ENCODE measurements around the gene EPS8L3. TPM values are rescaled to one million over a fixed set of nuclear protein-coding genes. Genes with fewer than 3 reads are reported as not detected.
A peak's percentile ranks its signal among the peaks of the same experiment; 100 is the strongest.

The EPS8L3 gene
- total RNA-seq, 1 experiment from 2014 or later, result 0.96 TPM

DNA sequence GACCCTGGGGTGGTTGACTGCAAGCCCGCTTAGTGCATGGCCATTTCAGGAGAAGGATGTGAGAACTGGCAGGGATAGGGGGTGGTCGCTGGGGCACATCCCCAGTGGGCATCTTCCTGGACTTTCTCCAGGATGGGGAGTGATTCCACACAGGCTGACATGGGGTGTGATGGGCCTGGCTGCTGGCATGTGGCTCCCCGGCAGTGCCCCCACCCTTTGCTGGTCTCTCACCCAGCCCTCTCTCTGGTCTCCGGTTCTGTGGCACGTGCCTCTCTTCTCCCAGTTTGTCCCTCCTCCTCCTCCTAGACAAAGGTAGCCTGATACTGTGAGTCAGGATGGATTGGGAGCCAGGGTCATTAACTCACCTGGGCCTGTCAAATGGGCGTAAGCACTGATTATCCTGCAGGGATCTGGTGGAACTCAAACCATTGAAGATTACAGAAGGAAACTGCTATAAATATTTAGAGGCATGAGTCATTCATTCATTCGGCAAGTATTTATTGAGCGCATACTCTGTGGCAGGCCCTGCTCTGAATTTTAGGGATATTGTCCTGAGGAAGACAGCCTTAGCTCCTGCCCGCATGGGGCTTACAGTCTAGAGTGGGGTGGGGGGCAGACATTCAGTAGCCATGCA, 23.6 kb upstream of the EPS8L3 start:
- Histone ChIP-seq H3K4me3 (replicated peaks in 1 of 2; ENCODE audit: low read depth in 1 of 2, low read length in 2 of 2) (no peak overlapping the region), H4K20me1 (ENCODE audit: insufficient read depth) (no peaks in the 10 kb centered on the region), H3K36me3 (ENCODE audit: control insufficient read depth in 1 of 2, insufficient read depth in 2 of 2, low read length in 2 of 2) (no peaks in the 10 kb centered on the region), H3K27me3 (ENCODE audit: insufficient read depth, low read length) (no peaks in the 10 kb centered on the region), H3K9me3 (ENCODE audit: control insufficient read depth in 1 of 2, insufficient read depth in 1 of 2, low read depth in 1 of 2, low read length in 2 of 2) (no peaks in the 10 kb centered on the region), H3K9ac (ENCODE audit: low read length) (no peak overlapping the region), H3K9me2 (ENCODE audit: insufficient read depth) (no peaks in the 10 kb centered on the region), H2AFZ (ENCODE audit: low read depth, low read length, poor library complexity, severe bottlenecking) (no peak overlapping the region), H3K4me2 (ENCODE audit: low read length) (peak overlapping the region; percentile 19), H3K79me2 (ENCODE audit: insufficient read depth, low read length) (no peaks in the 10 kb centered on the region), H3K4me1 (ENCODE audit: control insufficient read depth in 1 of 2, insufficient read depth in 2 of 2, low read length in 2 of 2) (peaks cover 40 to 80% of the 10 kb centered on the region in 2 experiments), H3K27ac (ENCODE audit: low read depth, low read length) (no peak overlapping the region)
- peak; percentile 51 for ATAC-seq
- ChIA-PET RAD21 (ENCODE audit: low non-redundant PET in 1 of 2, low total read pairs in 2 of 2, uncharacterized antibody in 2 of 2, unreplicated experiment in 2 of 2) (no interaction called here), CTCF (interaction anchor here (19.5 kb wide), 1 partner anchor 194 kb away, joined by 396 read pairs; the partner anchor contains the start of gene AHCYL1), POLR2A (no interaction called here)
- intact Hi-C loops (cut with micrococcal nuclease), result no loop called here
- TF ChIP-seq, protein P1, sequence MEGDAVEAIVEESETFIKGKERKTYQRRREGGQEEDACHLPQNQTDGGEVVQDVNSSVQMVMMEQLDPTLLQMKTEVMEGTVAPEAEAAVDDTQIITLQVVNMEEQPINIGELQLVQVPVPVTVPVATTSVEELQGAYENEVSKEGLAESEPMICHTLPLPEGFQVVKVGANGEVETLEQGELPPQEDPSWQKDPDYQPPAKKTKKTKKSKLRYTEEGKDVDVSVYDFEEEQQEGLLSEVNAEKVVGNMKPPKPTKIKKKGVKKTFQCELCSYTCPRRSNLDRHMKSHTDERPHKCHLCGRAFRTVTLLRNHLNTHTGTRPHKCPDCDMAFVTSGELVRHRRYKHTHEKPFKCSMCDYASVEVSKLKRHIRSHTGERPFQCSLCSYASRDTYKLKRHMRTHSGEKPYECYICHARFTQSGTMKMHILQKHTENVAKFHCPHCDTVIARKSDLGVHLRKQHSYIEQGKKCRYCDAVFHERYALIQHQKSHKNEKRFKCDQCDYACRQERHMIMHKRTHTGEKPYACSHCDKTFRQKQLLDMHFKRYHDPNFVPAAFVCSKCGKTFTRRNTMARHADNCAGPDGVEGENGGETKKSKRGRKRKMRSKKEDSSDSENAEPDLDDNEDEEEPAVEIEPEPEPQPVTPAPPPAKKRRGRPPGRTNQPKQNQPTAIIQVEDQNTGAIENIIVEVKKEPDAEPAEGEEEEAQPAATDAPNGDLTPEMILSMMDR (IDR thresholded peaks at IDR 0.05 in 2 of 3, conservative IDR thresholded peaks at IDR 0.05 in 1 of 3; ENCODE audit: borderline replicate concordance in 1 of 3, insufficient read depth in 1 of 3, low read depth in 2 of 3, low read length in 2 of 3), result no peak
- TF ChIP-seq, protein P2, sequence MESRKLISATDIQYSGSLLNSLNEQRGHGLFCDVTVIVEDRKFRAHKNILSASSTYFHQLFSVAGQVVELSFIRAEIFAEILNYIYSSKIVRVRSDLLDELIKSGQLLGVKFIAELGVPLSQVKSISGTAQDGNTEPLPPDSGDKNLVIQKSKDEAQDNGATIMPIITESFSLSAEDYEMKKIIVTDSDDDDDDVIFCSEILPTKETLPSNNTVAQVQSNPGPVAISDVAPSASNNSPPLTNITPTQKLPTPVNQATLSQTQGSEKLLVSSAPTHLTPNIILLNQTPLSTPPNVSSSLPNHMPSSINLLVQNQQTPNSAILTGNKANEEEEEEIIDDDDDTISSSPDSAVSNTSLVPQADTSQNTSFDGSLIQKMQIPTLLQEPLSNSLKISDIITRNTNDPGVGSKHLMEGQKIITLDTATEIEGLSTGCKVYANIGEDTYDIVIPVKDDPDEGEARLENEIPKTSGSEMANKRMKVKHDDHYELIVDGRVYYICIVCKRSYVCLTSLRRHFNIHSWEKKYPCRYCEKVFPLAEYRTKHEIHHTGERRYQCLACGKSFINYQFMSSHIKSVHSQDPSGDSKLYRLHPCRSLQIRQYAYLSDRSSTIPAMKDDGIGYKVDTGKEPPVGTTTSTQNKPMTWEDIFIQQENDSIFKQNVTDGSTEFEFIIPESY (IDR thresholded peaks at IDR 0.05; ENCODE audit: extremely low read depth, insufficient replicate concordance, low read length), result no peak
- no peak for TF ChIP-seq ZFX (IDR thresholded peaks at IDR 0.05)
- TF ChIP-seq SP1 (IDR thresholded peaks at IDR 0.05; ENCODE audit: low read depth), result peak; percentile 26; the same call in 1 of the 2 replicates
- peak; percentile 56 for TF ChIP-seq JUND (IDR thresholded peaks at IDR 0.05)
- TF ChIP-seq CEBPB (IDR thresholded peaks at IDR 0.05; ENCODE audit: low read depth), result no peak; the same call in 1 of the 2 replicates
- peak; percentile 45 for TF ChIP-seq FOSL1 (IDR thresholded peaks at IDR 0.05; ENCODE audit: low read depth)
- TF ChIP-seq, protein P3, sequence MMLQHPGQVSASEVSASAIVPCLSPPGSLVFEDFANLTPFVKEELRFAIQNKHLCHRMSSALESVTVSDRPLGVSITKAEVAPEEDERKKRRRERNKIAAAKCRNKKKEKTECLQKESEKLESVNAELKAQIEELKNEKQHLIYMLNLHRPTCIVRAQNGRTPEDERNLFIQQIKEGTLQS (IDR thresholded peaks at IDR 0.05), result no peak
- TF ChIP-seq SRF (IDR thresholded peaks at IDR 0.05; ENCODE audit: low read depth), result no peak
- TF ChIP-seq POLR2A (IDR thresholded peaks at IDR 0.05; ENCODE audit: borderline replicate concordance, extremely low read depth, insufficient read depth, insufficient read length), result no peak
- TF ChIP-seq SIN3A (IDR thresholded peaks at IDR 0.05; ENCODE audit: low read depth), result no peak
- TF ChIP-seq YY1 (IDR thresholded peaks at IDR 0.05; ENCODE audit: extremely low read depth, insufficient replicate concordance, low read depth, low read length), result no peak
- TF ChIP-seq CBX3 (IDR thresholded peaks at IDR 0.05; ENCODE audit: low read depth), result 0 out of 2 replicates have a peak, but pooled peaks have one; percentile 36
- TF ChIP-seq, protein P4, sequence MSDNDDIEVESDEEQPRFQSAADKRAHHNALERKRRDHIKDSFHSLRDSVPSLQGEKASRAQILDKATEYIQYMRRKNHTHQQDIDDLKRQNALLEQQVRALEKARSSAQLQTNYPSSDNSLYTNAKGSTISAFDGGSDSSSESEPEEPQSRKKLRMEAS (IDR thresholded peaks at IDR 0.05), result peak; percentile 55
- DNase-seq (ENCODE audit: low read depth, low spot score), result peak; percentile 42
- BruUV-seq (replicated peaks), result no TSS peak

Measured in HCT116 (cell line).